Measurements from ENCODE around the gene NOXA1. TPM values are rescaled to one million over a fixed set of nuclear protein-coding genes. Genes with fewer than 3 reads are reported as not detected.
A peak's percentile ranks its signal among the peaks of the same experiment; 100 is the strongest.

The NOXA1 gene
- total and polyA plus RNA-seq, 5 donors = 3.1 to 7.5 (median 4.3) TPM

DNA sequence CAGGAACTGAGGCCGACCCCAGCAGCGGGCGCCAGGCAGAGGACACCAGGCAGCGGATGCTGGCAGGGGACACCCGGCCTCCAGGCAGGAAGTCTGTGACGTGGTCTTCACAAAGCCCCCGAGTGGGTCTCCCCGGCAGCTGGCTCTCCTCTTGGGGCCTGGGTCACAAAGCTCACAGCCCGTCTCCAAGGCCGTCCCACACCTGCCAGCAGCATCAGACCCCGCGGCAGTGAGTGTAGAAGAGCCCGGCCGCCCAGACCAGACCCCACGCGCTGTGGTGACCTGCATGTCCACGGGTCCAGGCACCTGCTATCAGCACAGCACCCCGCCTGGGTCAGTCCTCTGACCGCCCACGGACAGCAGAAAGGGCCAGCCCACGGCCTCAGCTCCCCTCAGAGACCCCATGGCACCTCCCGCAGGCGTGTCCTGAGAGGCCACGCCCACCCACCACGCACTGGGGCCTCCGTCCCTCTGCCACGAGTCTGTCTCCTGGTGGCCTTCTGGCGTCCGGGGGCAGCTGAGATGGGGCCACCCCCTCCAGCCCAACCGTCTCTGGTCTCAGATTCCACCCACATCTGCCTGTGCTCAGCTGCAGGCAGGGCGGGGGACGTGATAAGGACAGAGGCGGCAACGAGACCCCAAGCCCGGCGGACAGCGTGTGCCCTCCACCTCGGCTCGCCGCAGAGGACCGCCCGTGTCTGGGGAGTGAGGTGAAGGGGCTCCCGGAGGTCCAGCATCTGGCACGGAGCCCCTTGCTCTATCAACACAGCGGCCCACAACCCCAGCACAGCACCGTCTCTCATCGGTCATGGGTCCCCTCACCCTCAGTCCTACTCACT is 34.4 kb upstream of the NOXA1 start:
- Histone ChIP-seq H3K27ac (ENCODE audit: low read length) (no peak overlapping the region), H3K9me3 (ENCODE audit: control insufficient read depth, low read length) (no peaks in the 10 kb centered on the region), H3K27me3 (ENCODE audit: control insufficient read depth, insufficient read depth) (no peaks in the 10 kb centered on the region), H3K4me1 (ENCODE audit: control insufficient read depth, insufficient read depth, low read length) (no peaks in the 10 kb centered on the region), H3K4me3 (ENCODE audit: low read length) (no peak overlapping the region)
- WGBS = 82% methylated on average over 47 of the region's 47 CpGs
- intact Hi-C loops (cut with DNase I) = no loop called here
- ATAC-seq = peak in 1 of 2 donors; percentile 3
- peak in 2 of 3 donors; percentile 50 to 59 for DNase-seq

DNA sequence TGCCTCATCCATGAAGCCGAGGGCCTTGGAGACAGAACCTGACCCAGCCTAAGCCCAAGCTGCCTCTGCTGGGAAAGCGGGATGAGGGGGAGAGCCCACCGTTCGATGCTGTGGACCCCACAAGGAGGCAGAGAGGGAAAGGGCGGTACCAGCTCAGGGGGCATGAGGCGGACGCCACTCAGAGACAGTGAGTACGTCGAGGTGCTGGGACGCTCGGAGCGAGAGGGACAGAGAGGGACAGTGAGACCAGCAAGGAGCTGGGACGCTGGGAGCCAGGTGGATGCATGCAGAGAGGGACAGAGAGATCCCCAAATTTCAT is 33.8 kb upstream of the NOXA1 start:
- ATAC-seq = no peak
- Histone ChIP-seq H3K4me1 (ENCODE audit: control insufficient read depth, insufficient read depth, low read length) (no peaks in the 10 kb centered on the region), H3K27ac (ENCODE audit: low read length) (no peak overlapping the region), H3K27me3 (ENCODE audit: control insufficient read depth, insufficient read depth) (no peaks in the 10 kb centered on the region), H3K9me3 (ENCODE audit: control insufficient read depth, low read length) (no peaks in the 10 kb centered on the region), H3K4me3 (ENCODE audit: low read length) (no peak overlapping the region)
- DNase-seq = peak in 2 of 3 donors; percentile 3 to 27
- 90% methylated on average over 13 of the region's 13 CpGs for WGBS
- intact Hi-C loops (cut with DNase I) = no loop called here

GRCh38 chr9:137390553-137391410 is 32.4 kb upstream of the NOXA1 start:
- intact Hi-C loops (cut with DNase I) = loop anchor here in 1 of 4 donors (10.0 kb wide), 1 partner anchor 46 kb away; no protein-coding TSS in a partner anchor

GRCh38 chr9:137391411-137391754 is 31.8 kb upstream of the NOXA1 start:
- Histone ChIP-seq H3K27me3 (ENCODE audit: control insufficient read depth, insufficient read depth) (no peaks in the 10 kb centered on the region), H3K9me3 (ENCODE audit: control insufficient read depth, low read length) (no peaks in the 10 kb centered on the region), H3K4me3 (ENCODE audit: low read length) (no peak overlapping the region), H3K4me1 (ENCODE audit: control insufficient read depth, insufficient read depth, low read length) (no peaks in the 10 kb centered on the region), H3K27ac (ENCODE audit: low read length) (peak overlapping the region; percentile 0)
- ATAC-seq (peak in 1 of 2 donors; percentile 7), DNase-seq (peak in 2 of 3 donors; percentile 75 to 80)
- WGBS = 61% methylated on average over 22 of the region's 22 CpGs
- intact Hi-C loops (cut with DNase I) = loop anchor here in 1 of 4 donors (10.0 kb wide), 1 partner anchor 47 kb away; no protein-coding TSS in a partner anchor

More at GRCh38 chr9:137390553-137391410, 32.4 kb upstream of the NOXA1 start:
- no peaks in the 10 kb centered on the region for H3K4me1 ChIP-seq (ENCODE audit: control insufficient read depth, insufficient read depth, low read length)
- no peak overlapping the region for H3K4me3 ChIP-seq (ENCODE audit: low read length)
- H3K9me3 ChIP-seq (ENCODE audit: control insufficient read depth, low read length) = no peaks in the 10 kb centered on the region
- 68% methylated on average over 42 of the region's 42 CpGs for WGBS
- H3K27ac ChIP-seq (ENCODE audit: low read length) = peak overlapping the region; percentile 0
- ATAC-seq (peak; percentile 5), DNase-seq (peak in 2 of 3 donors; percentile 43)
- no peaks in the 10 kb centered on the region for H3K27me3 ChIP-seq (ENCODE audit: control insufficient read depth, insufficient read depth)

GRCh38 chr9:137392232-137393007 is 30.8 kb upstream of the NOXA1 start:
- DNase-seq (peak in 2 of 3 donors; percentile 43 to 50), ATAC-seq (no peak)
- H3K27me3 ChIP-seq (ENCODE audit: control insufficient read depth, insufficient read depth) = no peaks in the 10 kb centered on the region
- H3K27ac ChIP-seq (ENCODE audit: low read length) = no peak overlapping the region
- H3K4me3 ChIP-seq (ENCODE audit: low read length) = no peak overlapping the region
- intact Hi-C loops (cut with DNase I) = loop anchor here in 1 of 4 donors (10.0 kb wide), 1 partner anchor 48 kb away; no protein-coding TSS in a partner anchor
- no peaks in the 10 kb centered on the region for H3K9me3 ChIP-seq (ENCODE audit: control insufficient read depth, low read length)
- 96% methylated on average over 23 of the region's 23 CpGs for WGBS
- H3K4me1 ChIP-seq (ENCODE audit: control insufficient read depth, insufficient read depth, low read length) = no peaks in the 10 kb centered on the region

DNA sequence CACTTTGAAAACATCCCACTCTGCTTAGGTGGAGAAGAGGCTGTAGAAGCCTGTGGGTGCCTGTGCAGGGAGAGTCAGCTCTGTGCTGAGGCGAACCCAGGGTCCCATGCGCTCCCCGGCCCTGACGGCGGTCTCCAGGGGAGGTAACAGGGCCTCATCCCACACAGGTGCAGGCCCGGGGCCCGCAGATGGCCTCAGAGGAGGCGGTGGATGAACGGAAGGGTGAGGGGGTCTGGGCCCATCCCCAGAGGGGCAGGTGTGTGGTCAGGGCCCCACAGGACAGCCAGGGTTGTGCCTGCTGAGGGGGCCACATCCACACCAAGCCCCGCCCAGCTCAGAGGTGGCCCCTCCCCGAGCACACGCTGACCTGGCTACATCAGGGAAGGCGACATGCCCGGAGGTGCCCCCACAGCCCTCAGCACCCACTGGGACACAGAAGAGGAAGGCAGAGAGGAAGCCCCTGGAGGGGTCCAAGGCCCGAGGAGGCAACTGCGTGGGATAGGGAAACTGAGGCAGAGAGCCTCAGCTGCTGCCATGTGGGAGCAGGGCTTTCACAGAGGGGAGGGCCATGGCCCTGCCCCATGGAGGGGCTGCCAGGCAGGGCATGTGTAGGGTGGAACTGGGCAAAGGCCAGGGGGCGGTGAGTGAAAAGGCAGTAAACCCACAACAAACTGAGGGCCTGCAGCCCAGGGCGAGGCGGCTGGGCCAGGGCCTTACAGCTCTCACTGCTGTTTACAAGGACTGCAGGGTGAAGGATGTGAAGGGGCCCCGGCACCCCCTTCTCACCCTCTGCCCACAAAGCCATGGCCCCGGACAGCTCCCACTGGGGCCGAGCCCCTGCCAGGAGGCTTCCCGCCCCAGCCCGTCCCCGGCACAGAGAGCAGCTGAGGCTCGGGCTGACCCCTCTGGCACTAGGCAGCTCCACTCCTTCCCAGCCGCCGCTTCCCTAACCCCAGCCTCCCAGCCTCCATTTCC is 29.7 kb upstream of the NOXA1 start:
- ATAC-seq (no peak), DNase-seq (peak in 2 of 3 donors; percentile 24 to 42)
- Histone ChIP-seq H3K4me3 (ENCODE audit: low read length) (no peak overlapping the region), H3K4me1 (ENCODE audit: control insufficient read depth, insufficient read depth, low read length) (no peaks in the 10 kb centered on the region), H3K9me3 (ENCODE audit: control insufficient read depth, low read length) (no peaks in the 10 kb centered on the region), H3K27ac (ENCODE audit: low read length) (no peak overlapping the region), H3K27me3 (ENCODE audit: control insufficient read depth, insufficient read depth) (no peaks in the 10 kb centered on the region)
- intact Hi-C loops (cut with DNase I) = loop anchor here in 1 of 4 donors (10.0 kb wide), 1 partner anchor 49 kb away; no protein-coding TSS in a partner anchor
- 93% methylated on average over 28 of the region's 28 CpGs for WGBS

- Histone ChIP-seq H3K27me3 (ENCODE audit: control insufficient read depth, insufficient read depth) (no peaks in the 10 kb centered on the region), H3K9me3 (ENCODE audit: control insufficient read depth, low read length) (no peaks in the 10 kb centered on the region), H3K4me1 (ENCODE audit: control insufficient read depth, insufficient read depth, low read length) (no peaks in the 10 kb centered on the region), H3K4me3 (ENCODE audit: low read length) (no peak overlapping the region), H3K27ac (ENCODE audit: low read length) (no peak overlapping the region)
- ATAC-seq (no peak), DNase-seq (peak in 2 of 3 donors; percentile 43 to 63)
- 79% methylated on average over 36 of the region's 36 CpGs for WGBS
- intact Hi-C loops (cut with DNase I) = loop anchor here in 1 of 4 donors (10.0 kb wide), 1 partner anchor 50 kb away; no protein-coding TSS in a partner anchor
These were observed 28.1 kb upstream of the NOXA1 start for GRCh38 chr9:137394866-137395665.

GRCh38 chr9:137395666-137396010 is 27.6 kb upstream of the NOXA1 start:
- WGBS = 84% methylated on average over 11 of the region's 11 CpGs
- ATAC-seq (no peak), DNase-seq (peak in 1 of 3 donors; percentile 30)
- Histone ChIP-seq H3K4me3 (ENCODE audit: low read length) (no peak overlapping the region), H3K9me3 (ENCODE audit: control insufficient read depth, low read length) (no peaks in the 10 kb centered on the region), H3K4me1 (ENCODE audit: control insufficient read depth, insufficient read depth, low read length) (no peaks in the 10 kb centered on the region), H3K27ac (ENCODE audit: low read length) (no peak overlapping the region), H3K27me3 (ENCODE audit: control insufficient read depth, insufficient read depth) (no peaks in the 10 kb centered on the region)
- intact Hi-C loops (cut with DNase I) = loop anchor here in 1 of 4 donors (10.0 kb wide), 1 partner anchor 51 kb away; no protein-coding TSS in a partner anchor

DNA sequence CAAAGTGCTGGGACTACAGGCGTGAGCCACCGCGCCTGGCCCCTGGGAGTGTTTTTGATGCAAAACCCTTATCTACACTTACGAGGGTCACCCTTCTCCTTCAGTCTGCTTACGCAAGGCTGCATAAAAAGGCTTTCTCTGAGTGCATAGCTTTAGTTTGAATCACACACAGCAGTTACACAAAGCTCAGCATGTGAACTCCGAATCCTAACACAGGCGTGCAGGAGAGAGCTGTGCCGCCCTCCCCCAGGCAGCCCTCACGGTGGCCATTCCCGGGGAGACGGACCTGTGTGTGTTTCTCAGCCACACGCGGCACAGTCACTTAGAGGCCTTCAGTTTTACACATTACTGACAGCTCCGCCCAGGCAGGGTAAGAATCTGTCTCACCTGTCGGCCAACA is 27.0 kb upstream of the NOXA1 start:
- intact Hi-C loops (cut with DNase I) = loop anchor here in 1 of 4 donors (10.0 kb wide), 1 partner anchor 51 kb away; no protein-coding TSS in a partner anchor
- Histone ChIP-seq H3K9me3 (ENCODE audit: control insufficient read depth, low read length) (no peaks in the 10 kb centered on the region), H3K27ac (ENCODE audit: low read length) (no peak overlapping the region), H3K27me3 (ENCODE audit: control insufficient read depth, insufficient read depth) (no peaks in the 10 kb centered on the region), H3K4me3 (ENCODE audit: low read length) (no peak overlapping the region), H3K4me1 (ENCODE audit: control insufficient read depth, insufficient read depth, low read length) (no peaks in the 10 kb centered on the region)
- WGBS = 89% methylated on average over 15 of the region's 15 CpGs
- ATAC-seq (no peak), DNase-seq (no peak)

Data from right cardiac atrium (tissue), 5 donors.